GM21381 (cell line): ENCODE data around the gene FOXO4.
"Not testable (repeated sequence)": the region's sequence is repeated elsewhere in the genome, so short reads cannot be mapped to it uniquely, and the experiment has no call there.

ENCODE experiments used
- ATAC-seq: cut with Tn5 transposase; IDR thresholded peaks from one replicate; pipeline ENCODE4 v1.9.1; 2021; ENCODE audit warnings: mild to moderate bottlenecking, moderate library complexity; ENCODE audit not compliant: unreplicated experiment

FOXO4 gene, protein sequence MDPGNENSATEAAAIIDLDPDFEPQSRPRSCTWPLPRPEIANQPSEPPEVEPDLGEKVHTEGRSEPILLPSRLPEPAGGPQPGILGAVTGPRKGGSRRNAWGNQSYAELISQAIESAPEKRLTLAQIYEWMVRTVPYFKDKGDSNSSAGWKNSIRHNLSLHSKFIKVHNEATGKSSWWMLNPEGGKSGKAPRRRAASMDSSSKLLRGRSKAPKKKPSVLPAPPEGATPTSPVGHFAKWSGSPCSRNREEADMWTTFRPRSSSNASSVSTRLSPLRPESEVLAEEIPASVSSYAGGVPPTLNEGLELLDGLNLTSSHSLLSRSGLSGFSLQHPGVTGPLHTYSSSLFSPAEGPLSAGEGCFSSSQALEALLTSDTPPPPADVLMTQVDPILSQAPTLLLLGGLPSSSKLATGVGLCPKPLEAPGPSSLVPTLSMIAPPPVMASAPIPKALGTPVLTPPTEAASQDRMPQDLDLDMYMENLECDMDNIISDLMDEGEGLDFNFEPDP

DNA sequence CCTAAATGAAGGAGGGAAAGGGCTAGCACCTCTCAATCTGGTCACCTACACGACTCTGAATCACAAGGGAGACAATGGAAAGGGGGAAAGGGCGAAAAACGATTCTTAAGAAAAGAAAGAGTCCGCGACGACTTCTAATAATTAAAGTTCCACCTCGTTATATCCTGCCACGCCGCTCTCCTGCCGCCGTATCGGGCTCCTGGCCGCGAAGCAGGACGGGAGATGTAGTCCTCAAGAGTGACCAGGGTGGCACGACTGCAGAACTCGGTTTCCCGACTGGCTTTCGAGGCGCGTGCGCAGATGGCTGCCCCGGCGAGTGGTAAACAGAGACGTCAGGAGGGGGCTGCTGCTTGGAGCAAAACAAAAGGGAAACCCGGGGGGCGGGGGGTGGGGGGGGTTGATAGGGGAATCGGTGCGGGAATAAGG lies at the start of gene FOXO4:
Gene FOXO4, plus strand, starts transcription at position 297 of the 426 bp plus-strand sequence. CDS start 678 bp downstream, outside the sequence.
- peak; percentile 94 for ATAC-seq

DNA sequence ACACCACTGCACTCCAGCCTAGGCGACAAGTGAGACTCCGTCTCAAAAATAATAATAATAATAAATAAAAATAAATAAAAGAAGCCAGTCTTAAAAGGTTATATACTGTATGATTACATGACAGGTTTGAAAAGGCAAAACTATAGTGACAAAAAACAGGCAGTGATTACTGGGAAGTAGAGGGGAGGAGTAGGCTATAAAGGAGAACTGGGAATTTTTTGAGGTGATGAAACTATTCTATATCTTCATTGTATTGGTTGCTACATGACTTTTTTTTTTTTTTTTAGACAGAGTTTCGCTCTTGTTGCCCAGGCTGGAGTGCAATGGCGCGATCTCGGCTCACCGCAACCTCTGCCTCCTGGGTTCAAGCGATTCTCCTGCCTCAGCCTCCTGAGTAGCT lies 47.8 kb upstream of the FOXO4 start:
- ATAC-seq = not testable (repeated sequence)

DNA sequence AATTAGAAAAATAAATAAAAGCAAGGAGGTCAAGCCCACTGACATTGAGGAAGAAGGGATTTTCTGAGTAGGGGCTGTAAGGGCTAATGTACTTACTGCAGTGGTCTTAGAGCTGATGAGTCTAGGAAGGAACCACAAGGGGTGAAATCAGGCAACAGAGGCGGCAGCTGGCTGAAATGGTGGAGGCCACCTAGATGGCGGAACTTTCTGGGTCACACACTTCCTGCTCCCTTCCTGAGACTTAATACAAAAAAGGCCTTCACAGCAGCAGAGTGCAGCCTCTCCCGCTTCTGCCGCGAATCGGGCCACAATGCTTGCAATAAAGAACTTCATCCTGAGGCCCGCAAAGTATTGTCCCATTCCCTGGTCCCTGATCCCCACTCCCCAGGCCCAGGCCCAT lies 42.9 kb upstream of the FOXO4 start:
- peak; percentile 29 for ATAC-seq

DNA sequence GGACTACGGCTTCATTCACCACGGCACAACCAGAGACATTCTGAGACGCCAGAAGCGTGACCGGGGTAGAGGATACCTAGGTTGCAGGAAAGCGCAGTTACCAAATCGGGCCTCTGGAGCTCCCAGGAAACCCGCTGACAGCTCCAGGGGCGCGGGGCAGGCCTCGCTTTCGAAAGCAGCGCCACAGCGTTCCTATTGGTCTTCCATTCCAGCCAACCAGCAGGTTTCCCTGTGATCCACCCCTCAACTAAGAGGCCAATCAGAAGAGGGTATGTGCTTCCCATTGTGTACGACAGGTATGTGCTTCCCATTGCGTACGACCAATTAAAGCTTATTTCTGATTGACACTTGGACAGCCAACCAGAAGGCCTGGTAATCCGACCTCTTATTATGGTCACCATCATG lies 42.4 kb upstream of the FOXO4 start:
- ATAC-seq = peak; percentile 90

DNA sequence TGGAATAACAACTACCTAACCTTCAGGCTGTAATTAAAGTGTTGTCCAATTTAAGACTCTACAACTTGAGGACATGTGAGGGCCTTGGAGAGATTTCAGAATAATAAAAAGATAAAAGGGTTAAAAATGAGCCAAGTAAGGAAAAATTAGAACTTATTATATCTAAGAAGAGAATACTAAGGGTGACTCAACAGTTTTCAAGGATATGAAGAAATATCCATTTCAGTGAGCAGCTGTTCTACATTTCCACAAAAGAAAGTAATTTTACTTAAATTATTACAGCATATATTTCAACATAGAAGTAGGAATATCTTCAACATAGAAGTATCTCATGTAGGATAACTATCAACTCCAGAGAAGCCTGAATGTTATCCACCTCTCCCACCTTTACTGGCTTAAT lies 38.8 kb upstream of the FOXO4 start:
- no peak for ATAC-seq

DNA sequence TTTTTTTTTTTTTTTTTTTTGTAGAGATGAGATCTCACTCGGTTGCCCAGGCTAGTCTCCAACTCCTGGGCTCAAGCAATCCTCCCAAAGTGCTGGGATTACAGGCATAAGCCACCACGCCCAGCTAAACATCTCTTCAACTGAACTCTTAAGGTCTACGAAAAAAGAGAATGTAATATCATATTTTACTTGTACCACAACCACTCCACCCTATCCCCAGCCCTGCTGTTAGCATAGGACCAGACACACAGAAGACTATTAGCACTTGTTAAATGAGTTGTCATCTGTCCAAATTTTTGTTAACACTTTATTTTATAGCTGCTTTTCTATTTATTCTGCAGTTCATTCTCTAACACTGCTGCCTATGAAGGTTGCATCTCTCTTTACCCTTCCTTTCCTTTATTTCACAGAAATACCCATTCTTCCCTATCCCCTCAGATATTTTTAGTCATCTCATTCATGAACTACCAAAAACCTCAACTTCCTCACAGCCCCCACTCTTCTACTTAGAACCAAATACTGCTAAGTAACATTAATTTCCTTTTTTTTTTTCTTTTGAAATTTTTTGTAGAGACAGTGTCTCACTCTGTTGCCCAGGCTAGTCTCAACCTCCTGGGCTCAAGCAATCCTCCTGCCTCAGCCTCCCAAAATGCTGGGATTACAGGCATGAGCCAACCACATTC lies 37.7 kb upstream of the FOXO4 start:
- no peak for ATAC-seq

DNA sequence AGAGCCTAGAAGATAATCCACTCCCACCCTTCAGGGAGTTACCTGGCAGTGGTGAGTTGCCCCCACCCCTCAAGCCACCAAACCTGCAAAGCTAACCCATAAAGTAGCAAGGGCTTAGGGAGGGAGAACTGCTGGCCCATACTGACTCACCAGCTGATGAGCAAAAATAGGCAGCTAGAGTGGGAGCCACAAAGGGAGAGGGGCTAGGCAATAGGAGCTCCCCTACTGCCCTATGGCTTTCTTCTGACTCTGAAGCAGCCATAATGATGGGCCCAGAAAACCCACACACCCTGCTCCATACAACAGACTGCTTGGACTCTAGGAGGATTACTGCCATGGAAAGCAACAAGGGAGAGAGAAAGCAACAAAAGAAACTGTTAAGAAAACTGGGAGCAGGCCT lies 35.5 kb upstream of the FOXO4 start:
- ATAC-seq = no peak

DNA sequence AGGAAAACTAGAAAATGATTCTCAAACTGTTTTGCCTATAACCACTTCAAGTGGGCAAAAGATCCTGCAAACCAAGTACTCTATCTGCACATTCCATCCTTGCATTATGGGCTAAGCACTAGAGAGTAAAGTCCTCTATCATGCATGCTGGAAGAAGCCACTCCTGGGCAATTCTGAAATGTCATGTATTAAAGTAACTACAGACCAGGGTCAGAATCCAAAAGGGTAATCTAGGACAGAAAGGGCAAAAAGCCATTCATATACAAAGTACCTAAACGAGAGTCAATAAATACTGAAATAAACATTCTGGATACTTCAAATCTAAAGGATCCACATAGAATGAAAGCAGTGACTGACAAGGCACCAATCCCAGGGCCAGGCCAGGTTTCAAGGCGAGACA lies 28.6 kb upstream of the FOXO4 start:
- no peak for ATAC-seq

DNA sequence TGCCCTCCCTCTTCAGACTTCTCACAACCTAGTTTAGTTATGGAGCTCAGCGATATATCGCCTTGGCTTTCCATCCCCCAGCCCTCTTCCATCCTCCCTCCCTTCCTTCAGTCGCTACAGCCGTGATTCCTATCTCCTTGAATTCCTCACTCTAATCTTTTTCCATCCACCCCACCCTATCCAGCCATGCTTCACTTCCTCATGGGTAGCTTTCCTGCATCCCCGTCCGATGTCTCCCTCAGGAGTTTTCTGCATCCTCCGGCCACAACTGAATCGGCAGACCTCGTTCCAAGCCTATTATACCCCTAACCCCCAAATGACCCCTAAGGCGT lies 28.0 kb upstream of the FOXO4 start:
- no peak for ATAC-seq

DNA sequence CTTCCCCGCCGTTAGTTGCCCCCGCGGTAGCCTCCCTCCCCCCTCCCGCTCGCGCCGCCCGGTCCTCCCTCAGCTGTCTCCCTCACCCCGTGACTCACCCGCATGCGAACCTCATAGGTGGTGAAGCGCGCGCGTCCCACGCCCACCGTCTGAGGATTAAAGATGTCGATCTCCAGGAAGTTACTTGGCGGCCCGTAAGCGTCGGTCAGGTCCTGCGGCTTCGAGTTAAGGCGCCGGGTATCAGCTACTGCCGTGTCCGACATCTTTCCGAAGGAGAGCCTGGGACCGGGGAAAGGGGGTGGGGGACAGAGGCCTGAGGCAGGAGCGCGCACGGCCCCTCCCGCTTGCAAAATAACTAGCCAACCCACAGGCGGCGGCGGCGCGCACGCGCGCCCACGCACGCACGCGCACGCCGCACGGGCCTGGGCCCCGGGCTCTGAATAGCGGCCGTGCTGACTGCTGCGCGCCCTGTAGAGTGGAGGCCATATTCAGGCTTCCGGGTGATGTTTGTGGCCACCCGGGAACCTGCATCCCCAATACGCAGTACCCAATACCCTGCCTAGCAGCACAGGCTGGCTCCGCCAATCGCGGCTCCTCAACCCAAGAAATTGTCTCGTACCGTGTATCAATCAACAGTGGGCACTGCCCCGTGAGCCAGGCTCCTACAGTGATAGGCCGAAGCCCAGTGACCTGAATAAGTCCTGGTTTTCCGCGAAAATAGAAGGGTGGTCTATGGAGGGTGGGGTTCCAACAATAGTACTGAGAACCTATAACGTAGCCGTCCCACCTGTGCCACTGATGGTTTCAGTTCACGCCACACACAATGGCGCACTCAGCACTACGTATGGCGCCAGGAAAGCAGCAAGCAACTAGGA lies 27.4 kb upstream of the FOXO4 start, which contains the start of gene SNX12:
Gene SNX12, minus strand, starts transcription at position 291 of the 875 bp plus-strand sequence. Its CDS starts 28 bp downstream, at position 263.
- ATAC-seq = peak; percentile 96

DNA sequence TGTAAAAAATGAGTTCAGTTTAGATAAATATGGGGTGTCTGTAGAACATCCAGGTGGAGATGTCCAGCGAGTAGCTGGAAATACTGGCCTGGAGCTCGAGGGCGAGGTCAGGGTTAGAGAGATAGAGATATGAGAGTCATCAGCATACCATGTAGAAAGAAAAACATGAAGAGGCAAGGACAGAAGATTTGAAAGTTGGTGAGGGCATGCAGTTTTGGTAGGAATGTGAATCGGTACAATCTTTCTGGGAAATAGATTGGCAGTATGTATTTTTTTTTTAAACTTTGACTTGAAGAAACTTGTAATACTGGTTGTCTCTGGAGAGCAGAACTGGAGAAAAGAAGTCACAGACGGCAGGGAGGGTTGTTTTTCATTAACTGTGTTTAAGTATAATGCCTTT lies 25.1 kb upstream of the FOXO4 start:
- no peak for ATAC-seq

DNA sequence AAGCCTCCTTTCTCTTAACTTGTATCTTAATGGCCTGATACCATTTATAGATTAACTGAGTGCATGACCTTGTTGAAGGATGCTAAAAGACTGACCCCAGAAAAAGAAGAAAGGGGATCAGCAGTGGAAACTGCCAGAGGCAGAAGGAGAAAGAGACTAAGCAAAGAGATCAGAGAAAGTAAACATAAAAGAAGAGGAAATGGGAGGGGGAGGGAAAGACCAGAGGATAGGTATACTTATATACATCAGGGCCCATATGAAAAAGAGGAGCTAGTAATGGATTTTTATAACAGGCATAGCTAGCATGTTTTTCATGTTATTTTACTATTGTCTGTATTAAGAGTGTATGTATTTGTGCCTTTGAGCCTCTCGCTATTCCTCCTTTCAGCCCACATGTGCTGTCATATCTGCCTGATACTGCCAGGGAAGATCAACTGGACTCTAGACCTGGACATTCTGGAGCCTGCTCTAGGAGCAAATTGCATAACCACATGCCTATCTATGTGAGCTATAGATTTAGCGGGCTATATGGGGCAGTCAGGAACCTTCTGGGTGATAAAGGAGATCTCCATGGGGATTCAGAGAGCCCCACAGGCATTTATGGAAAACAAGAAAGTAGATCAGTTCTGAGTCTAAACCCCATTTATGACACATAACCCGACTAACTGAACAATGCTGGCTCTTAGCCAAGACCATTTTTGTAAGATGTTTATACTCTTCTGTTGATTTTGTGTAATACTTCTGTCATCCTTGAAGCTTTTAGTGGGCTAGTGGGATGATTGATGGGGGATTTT lies 14.1 kb upstream of the FOXO4 start:
- ATAC-seq = no peak

DNA sequence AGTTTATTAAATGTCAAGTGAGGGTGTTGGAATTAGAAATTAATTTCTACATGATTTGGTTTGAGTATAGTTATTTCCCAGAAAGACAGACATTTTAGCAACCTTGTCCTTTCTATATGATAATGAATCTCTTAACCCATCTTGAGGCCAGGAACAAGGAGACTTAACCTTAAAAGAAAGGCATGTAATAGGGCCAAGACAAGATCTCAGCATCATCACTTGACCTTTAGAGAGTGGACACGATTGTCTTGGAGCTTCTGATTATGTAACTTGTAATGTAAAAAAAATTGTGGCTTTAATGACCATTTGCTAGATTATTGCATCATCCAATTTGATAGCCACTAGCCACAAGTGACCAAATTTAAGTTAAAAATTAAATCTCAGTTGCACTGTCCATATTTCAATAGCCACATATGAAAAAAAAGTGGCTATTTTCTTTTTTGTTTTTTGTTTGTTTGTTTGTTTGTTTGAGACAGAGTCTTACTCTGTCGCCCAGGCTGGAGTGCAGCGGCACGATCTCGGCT lies 13.5 kb upstream of the FOXO4 start:
- ATAC-seq = no peak

DNA sequence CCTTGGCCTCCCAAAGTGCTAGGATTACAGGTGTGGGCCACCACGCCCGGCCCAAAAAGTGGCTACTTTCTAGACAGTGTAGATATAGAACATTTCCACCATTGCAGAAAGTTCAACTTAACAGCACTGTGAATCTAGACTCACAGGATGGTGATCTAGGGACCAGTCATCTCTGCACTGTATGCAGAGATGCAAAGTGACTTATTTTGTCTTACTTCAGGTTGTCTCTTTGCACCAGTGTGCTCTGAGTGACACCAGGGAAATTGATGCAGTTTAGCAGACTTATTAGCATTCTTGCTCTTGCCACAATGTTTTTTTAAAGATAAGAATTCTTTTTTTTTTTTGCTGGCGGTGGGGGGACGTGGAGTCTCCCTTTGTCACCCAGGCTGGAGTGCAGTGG lies 12.8 kb upstream of the FOXO4 start:
- ATAC-seq = no peak

DNA sequence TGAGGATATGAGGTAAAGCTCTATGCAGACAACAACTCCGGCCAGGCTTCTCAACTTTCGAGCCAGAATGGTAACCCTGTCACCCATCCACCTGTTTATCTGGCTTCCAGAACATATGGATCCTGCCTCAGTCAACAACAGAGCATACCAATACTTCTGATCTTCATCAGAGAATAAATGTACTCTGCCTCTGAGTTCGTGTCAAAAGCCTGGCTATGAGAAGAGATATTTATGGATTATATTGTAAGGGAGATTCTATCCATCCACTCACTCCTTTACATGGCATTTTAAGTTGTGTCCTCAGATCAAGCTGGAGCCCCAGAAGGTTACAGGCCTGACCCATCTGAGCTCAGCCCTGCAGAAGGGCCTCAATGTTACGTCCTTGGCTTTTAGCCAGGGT lies 9.8 kb upstream of the FOXO4 start:
- no peak for ATAC-seq

DNA sequence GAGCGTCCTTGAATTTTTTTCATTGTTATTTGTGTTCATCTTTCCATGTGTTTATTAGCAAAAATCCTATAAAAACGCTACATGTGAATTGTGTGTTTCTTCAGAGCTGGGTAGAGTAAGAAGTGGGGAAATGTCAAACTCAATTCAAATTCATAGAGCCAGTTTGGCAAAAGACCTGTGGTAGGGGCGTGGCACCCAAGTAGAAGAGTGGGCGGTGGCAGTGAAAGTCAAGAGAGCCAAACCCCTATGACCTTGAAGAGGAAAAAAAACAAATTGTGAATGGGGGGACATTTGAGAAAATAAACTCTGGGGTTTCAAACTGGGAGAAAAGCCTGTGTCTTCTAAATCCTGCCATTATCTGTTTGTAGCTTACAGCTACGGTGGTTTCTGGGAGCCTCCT lies 4.4 kb upstream of the FOXO4 start:
- ATAC-seq = no peak

DNA sequence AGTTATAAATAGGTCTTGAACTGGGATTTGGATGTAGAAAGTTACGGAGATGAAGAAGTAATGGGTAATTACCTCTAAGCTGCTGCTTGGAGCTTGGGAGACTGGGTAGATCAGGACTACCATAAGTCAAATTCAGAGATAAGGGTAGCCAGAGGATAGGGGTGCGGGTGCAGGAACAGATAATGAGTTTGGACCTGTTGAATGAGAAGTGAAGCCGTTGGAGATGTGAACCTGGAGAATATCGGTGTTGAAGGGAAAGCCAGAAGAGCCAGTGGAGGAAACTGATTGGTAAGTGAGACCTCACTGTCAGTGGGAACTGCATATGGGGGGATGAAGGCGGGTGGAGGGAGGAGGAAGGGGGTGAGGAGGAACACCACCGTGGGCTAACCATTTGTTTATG lies 618 bp upstream of the FOXO4 start:
- no peak for ATAC-seq

DNA sequence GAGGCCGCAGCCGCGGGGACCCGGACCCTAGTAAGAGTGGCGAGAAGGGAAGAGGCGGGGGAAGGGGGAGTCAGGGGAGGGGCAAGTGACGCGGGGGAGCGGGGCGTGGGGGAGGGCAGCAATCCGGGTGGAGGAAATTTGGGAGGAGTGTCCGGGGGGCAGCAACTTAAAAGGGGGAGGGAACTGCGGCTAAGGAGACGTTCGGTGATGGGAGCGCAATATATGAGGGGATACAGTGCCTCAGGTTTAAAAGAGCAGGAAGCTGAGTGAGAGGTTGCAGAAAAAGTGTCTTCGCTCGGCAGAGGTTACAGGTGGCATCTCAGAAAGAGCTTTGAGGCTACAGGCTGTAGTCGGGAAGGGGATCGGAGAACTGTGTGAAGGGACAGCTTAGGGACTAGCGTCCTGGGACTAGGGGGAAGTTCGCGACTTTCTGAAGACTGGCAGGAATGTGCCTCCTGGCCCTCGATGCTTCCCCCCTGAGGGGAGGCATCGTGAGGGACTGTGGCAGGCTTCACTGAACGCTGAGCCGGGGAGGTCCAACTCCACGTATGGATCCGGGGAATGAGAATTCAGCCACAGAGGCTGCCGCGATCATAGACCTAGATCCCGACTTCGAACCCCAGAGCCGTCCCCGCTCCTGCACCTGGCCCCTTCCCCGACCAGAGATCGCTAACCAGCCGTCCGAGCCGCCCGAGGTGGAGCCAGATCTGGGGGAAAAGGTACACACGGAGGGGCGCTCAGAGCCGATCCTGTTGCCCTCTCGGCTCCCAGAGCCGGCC lies 519 bp downstream of the FOXO4 start:
- peak; percentile 13 for ATAC-seq

DNA sequence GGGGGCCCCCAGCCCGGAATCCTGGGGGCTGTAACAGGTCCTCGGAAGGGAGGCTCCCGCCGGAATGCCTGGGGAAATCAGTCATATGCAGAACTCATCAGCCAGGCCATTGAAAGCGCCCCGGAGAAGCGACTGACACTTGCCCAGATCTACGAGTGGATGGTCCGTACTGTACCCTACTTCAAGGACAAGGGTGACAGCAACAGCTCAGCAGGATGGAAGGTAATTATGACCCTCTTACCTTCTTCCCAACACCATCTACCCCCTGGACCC lies 1.0 kb downstream of the FOXO4 start:
- ATAC-seq = no peak

DNA sequence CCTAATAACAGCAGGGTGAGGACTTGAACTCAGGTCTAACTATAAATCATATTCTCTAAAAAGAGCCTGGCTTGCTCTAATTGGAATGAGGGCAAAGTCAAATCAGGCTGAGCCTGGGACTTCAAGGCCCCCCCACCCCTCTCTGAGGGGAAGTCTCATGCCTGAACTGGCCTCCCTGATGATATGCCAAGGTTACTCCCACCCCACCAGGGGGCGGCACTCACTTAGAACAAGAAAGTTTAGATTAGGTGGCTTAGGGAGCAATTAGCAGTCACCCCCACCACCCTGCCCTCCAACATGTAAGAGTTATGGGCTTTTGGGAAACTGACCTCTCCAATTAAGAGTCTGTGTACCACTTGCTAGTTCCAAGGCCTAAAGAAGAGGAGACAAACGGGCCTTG lies 2.7 kb downstream of the FOXO4 start:
- no peak for ATAC-seq
